PC-3 (cell line): ENCODE measurements around the gene LY86.

Experiments used
- EZH2 ChIP-seq: fragments of 300-600 bp; sonication (generic); IDR thresholded peaks from one replicate; pipeline ENCODE4 v1.6.1; 2017; ENCODE audit warnings: antibody characterized with exemption, mild to moderate bottlenecking, low read length; ENCODE audit not compliant: unreplicated experiment
- EZH2phosphoT487 ChIP-seq: fragments of 300-600 bp; sonication (generic); IDR thresholded peaks from 2 replicates; pipeline ENCODE4 v1.6.1; 2018; ENCODE audit warnings: mild to moderate bottlenecking, antibody characterized with exemption, low read length, borderline replicate concordance
- TF ChIP-seq, protein P1 (sequence below): fragments of 300-600 bp; sonication (generic); conservative IDR thresholded peaks from 2 replicates; pipeline ENCODE4 v1.5.1; 2017; ENCODE audit warnings: antibody characterized with exemption, low read depth, mild to moderate bottlenecking, low read length

DNA sequence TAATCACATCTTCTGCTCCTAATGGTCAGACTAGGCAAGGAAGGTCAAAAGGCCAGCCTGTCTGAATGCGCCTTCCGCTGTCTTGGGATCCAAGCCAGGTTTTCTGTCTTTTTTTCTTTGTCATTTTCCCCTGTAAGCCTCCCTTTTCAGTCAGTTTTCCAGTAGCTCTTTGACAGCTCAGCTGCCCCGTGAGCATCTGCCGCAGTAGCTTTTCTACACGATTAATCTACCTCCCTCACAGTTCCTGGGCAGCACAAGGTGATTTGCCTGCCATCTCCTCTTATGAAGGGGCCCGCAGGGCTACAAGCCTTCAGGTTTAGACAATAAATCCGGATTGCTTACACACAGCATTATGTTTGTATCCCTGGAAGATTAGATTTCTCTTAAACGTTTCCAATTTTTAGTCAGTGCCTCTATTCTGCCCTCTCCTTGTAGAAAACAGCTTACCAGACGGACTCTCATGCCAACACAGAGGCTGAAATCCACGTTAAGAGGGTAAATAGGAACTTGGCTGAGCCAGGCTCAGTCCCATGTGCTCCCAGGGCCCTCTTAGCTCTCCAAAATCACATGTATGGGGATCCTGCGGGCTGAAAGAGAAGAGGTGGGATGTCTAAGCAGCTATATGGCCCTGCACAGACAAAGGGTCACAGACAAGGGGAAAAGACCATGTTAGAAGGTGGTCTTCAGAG, 77.2 kb downstream of the LY86 start:
- TF ChIP-seq, protein P1, sequence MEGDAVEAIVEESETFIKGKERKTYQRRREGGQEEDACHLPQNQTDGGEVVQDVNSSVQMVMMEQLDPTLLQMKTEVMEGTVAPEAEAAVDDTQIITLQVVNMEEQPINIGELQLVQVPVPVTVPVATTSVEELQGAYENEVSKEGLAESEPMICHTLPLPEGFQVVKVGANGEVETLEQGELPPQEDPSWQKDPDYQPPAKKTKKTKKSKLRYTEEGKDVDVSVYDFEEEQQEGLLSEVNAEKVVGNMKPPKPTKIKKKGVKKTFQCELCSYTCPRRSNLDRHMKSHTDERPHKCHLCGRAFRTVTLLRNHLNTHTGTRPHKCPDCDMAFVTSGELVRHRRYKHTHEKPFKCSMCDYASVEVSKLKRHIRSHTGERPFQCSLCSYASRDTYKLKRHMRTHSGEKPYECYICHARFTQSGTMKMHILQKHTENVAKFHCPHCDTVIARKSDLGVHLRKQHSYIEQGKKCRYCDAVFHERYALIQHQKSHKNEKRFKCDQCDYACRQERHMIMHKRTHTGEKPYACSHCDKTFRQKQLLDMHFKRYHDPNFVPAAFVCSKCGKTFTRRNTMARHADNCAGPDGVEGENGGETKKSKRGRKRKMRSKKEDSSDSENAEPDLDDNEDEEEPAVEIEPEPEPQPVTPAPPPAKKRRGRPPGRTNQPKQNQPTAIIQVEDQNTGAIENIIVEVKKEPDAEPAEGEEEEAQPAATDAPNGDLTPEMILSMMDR = no peak
- TF ChIP-seq EZH2 = no peak
- no peak for TF ChIP-seq EZH2phosphoT487
